DOHH2 (cell line): Measurements from ENCODE around the gene CREB5.

ENCODE experiments used
- H3F3A ChIP-seq: fragments of 200-600 bp; sonication (generic), shearing (Covaris generic); 2 replicates; pipeline ENCODE4 v1.6.0; 2016; ENCODE audit warnings: antibody characterized with exemption, mild to moderate bottlenecking; ENCODE audit not compliant: control insufficient read depth, insufficient read depth
- H3K27ac ChIP-seq: fragments of 200-600 bp; sonication (generic); 2 replicates; pipeline ENCODE4 v1.5.1; 2014; ENCODE audit warnings: low read depth, mild to moderate bottlenecking, low read length, moderate library complexity
- H3K27me3 ChIP-seq: fragments of 200-600 bp; sonication (generic); 2 replicates; pipeline ENCODE4 v1.6.1; 2014; ENCODE audit warnings: mild to moderate bottlenecking, low read length, mixed read lengths; ENCODE audit not compliant: control insufficient read depth
- H3K36me3 ChIP-seq: fragments of 200-600 bp; sonication (generic); 2 replicates; pipeline ENCODE4 v1.6.1; 2014; ENCODE audit warnings: mild to moderate bottlenecking, low read length, moderate library complexity, mixed read lengths; ENCODE audit not compliant: control insufficient read depth
- H3K4me1 ChIP-seq: fragments of 200-600 bp; sonication (generic); 2 replicates; pipeline ENCODE4 v1.6.1; 2014; ENCODE audit warnings: mild to moderate bottlenecking, low read length, mixed read lengths; ENCODE audit not compliant: control insufficient read depth
- H3K4me2 ChIP-seq: fragments of 200-600 bp; sonication (generic); 2 replicates; pipeline ENCODE4 v1.6.0; 2014; ENCODE audit warnings: mild to moderate bottlenecking, low read length, moderate library complexity
- H3K4me3 ChIP-seq: fragments of 200-600 bp; sonication (generic); 2 replicates; pipeline ENCODE4 v1.5.1; 2014; ENCODE audit warnings: mild to moderate bottlenecking, low read length, mixed read lengths
- H3K79me2 ChIP-seq: fragments of 200-600 bp; sonication (generic); 2 replicates; pipeline ENCODE4 v1.6.1; 2014; ENCODE audit warnings: mild to moderate bottlenecking, low read length, mixed read lengths; ENCODE audit not compliant: control insufficient read depth
- H3K9me2 ChIP-seq: fragments of 200-600 bp; sonication (generic); replicated peaks from 2 replicates; pipeline ENCODE4 v1.6.1; 2014; ENCODE audit warnings: mild to moderate bottlenecking, low read length, mixed read lengths; ENCODE audit not compliant: control insufficient read depth
- H3K9me3 ChIP-seq: fragments of 200-600 bp; sonication (generic); 2 replicates; pipeline ENCODE4 v1.6.1; 2014; ENCODE audit warnings: antibody characterized with exemption, low read length, mixed read lengths; ENCODE audit not compliant: control insufficient read depth, insufficient read depth
- H4K20me1 ChIP-seq: fragments of 200-600 bp; sonication (generic); 2 replicates; pipeline ENCODE4 v1.6.0; 2014; ENCODE audit warnings: low read depth, mild to moderate bottlenecking, antibody characterized with exemption, low read length, moderate library complexity; ENCODE audit not compliant: control insufficient read depth, insufficient read depth
- CTCF ChIP-seq: fragments of 200-600 bp; sonication (generic); IDR thresholded peaks from one replicate; pipeline ENCODE4 v1.5.1; 2014; ENCODE audit warnings: antibody characterized with exemption, mild to moderate bottlenecking, low read depth, low read length; ENCODE audit not compliant: poor library complexity, severe bottlenecking
- EZH2phosphoT487 ChIP-seq: fragments of 200-600 bp; sonication (generic); IDR thresholded peaks from 2 replicates; pipeline ENCODE4 v1.6.1; 2017; ENCODE audit warnings: borderline replicate concordance, mild to moderate bottlenecking, antibody characterized with exemption, low read length, moderate library complexity, mixed read lengths

Gene CREB5

GRCh38 chr7:28774261-28774988 lies 362.1 kb downstream of the CREB5 start:
- H4K20me1 ChIP-seq: no peaks in the 10 kb centered on the region
- no peaks in the 10 kb centered on the region for H3K4me1 ChIP-seq
- no peaks in the 10 kb centered on the region for H3K9me3 ChIP-seq
- no peak overlapping the region for H3K4me3 ChIP-seq
- no peaks in the 10 kb centered on the region for H3K27me3 ChIP-seq
- H3K9me2 ChIP-seq: no peaks in the 10 kb centered on the region
- H3K4me2 ChIP-seq: no peak overlapping the region
- H3K27ac ChIP-seq: no peak overlapping the region
- no peak for TF ChIP-seq CTCF
- TF ChIP-seq EZH2phosphoT487: no peak
- H3F3A ChIP-seq: no peaks in the 10 kb centered on the region
- H3K36me3 ChIP-seq: no peaks in the 10 kb centered on the region
- H3K79me2 ChIP-seq: no peaks in the 10 kb centered on the region

- no peak for TF ChIP-seq CTCF
- no peak for TF ChIP-seq EZH2phosphoT487
- Histone ChIP-seq H3K79me2 (no peaks in the 10 kb centered on the region), H3K9me3 (no peaks in the 10 kb centered on the region), H3K27ac (no peak overlapping the region), H3K4me2 (no peak overlapping the region), H3K4me3 (no peak overlapping the region), H3K4me1 (peaks cover 9% of the 10 kb centered on the region), H3F3A (no peaks in the 10 kb centered on the region), H3K27me3 (no peaks in the 10 kb centered on the region), H3K9me2 (no peaks in the 10 kb centered on the region), H4K20me1 (no peaks in the 10 kb centered on the region), H3K36me3 (no peaks in the 10 kb centered on the region)
These were observed 364.3 kb downstream of the CREB5 start for GRCh38 chr7:28776463-28777157.

GRCh38 chr7:28778786-28779185 lies 366.5 kb downstream of the CREB5 start:
- no peak overlapping the region for H3K4me3 ChIP-seq
- H4K20me1 ChIP-seq: no peaks in the 10 kb centered on the region
- H3K27ac ChIP-seq: no peak overlapping the region
- no peaks in the 10 kb centered on the region for H3K9me2 ChIP-seq
- no peaks in the 10 kb centered on the region for H3K27me3 ChIP-seq
- TF ChIP-seq EZH2phosphoT487 (no peak), CTCF (no peak)
- no peak overlapping the region for H3K4me2 ChIP-seq
- H3K79me2 ChIP-seq: no peaks in the 10 kb centered on the region
- H3K9me3 ChIP-seq: no peaks in the 10 kb centered on the region
- H3K4me1 ChIP-seq: peaks cover 31% of the 10 kb centered on the region
- no peaks in the 10 kb centered on the region for H3K36me3 ChIP-seq
- no peaks in the 10 kb centered on the region for H3F3A ChIP-seq
